Measurements from ENCODE around the gene SLC2A13.

GRCh38 chr12:40149673-40150260 lies 43.9 kb upstream of the SLC2A13 start:
- TF ChIP-seq CTCF (IDR thresholded peaks at IDR 0.05; ENCODE audit: insufficient read depth, low read length, poor library complexity, severe bottlenecking), result no peak
- TF ChIP-seq EZH2phosphoT487 (conservative IDR thresholded peaks at IDR 0.05; ENCODE audit: low read length), result no peak
